Dedifferentiated amniotic fluid mesenchymal stem cell (primary cell): ENCODE data around the gene ALDH3A1.

Experiments used
- DNase-seq: peaks from one replicate; pipeline ENCODE4 v3.0.0-alpha.2; 2016; ENCODE audit errors: extremely low spot score

ALDH3A1 gene

DNA sequence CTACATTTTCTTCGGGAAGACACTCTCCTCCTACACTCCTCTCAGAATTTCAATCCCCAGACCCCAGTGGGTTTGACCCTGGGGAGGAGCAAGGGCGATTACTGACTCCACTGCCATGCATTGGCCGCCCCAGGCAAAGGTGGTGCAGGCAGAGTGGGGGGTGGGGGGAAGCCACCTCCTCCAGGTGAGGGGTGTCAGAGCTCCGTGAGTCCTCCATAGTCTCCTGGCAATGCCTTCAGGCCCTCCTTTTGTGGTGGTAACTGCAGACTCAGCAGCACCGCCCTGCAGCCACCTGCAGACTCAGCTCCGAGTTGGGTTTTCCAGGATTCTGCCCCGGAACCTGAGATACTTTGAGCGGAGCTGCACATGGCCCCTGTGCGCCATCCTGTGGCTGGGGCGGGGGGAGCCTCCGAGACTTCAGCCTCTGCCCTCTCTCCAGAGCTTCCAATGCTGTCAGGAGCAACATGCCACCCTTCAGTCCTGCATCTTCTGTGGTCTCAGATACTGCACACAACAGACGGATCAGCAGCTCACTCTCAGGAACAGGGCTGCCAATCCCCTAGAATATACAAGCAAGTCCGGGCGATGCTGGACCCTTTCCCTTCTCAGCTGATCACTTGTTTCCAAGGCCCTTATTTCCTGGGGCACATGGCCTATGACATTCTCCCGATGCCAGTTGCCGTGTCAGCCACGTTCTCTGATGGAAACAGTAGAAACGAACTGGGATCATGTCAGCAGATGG, 29.3 kb downstream of the ALDH3A1 start:
- no peak for DNase-seq

DNA sequence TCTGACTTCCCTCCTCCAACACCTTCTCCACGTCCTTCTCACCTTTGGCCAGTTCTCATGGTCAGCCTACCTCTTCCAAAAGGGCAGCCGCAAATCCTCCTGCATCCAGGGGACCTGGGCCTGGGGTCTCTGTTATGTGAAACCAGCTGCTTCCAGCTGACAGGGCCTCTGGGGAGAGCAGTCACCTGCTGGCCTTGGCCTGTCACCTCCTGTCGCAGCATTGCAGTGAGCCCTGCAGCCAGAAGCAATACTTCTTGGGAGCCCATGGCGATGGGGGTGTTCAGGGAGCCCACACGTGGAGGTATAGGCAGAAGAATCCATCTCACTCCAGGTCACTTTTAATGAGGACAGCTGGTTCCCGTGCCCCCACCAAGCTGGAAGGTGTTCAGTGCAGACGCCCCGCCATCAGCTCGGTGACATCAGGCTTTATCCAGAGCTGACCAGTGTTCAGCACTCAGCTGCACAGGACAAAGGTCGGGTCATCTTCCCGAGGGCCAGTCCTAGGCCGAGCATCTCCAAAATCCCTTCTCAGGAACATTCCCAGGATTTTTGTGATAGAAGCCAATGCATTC, 30.0 kb downstream of the ALDH3A1 start:
- no peak for DNase-seq

DNA sequence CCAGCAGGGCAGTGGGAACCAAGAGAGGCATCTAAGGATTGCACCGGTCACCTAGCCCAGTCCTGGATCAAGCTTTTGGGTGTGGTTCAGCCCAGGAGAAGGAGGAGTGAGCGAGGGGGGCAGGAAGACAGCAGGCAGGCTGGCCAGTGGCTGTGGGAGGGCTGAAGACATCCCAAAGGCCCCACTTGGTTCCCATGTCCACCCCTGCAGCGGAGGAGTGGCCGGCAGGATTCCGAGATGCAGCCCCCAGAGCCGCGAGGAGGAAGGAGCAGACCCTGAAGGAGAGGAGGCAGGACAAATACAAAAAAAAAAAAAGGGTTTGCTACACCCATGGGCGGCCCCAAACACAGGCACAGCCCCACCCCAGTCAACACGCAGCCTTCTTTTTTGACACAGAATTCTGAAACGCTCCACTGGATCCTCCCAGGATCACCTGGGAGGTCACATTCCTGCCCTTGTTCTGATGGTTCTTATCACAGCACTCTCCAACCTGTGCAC, 30.6 kb downstream of the ALDH3A1 start:
- DNase-seq: no peak

DNA sequence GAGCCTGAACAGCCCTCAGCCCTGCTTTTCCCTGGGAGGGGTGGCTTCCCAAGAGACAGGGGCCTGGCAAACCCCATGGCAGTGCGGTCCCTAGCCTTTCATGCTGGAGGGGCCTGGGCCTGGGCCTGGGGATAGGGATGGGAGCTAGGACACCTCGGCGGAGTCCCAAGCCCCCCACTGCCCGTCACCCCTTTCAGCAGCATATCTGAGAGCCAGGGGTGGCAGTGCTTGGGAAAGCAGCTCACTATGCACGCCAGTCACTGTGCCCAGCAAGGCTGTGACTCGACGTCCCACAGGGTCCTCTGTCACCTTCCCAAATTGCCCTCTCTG, 31.1 kb downstream of the ALDH3A1 start:
- DNase-seq: no peak

DNA sequence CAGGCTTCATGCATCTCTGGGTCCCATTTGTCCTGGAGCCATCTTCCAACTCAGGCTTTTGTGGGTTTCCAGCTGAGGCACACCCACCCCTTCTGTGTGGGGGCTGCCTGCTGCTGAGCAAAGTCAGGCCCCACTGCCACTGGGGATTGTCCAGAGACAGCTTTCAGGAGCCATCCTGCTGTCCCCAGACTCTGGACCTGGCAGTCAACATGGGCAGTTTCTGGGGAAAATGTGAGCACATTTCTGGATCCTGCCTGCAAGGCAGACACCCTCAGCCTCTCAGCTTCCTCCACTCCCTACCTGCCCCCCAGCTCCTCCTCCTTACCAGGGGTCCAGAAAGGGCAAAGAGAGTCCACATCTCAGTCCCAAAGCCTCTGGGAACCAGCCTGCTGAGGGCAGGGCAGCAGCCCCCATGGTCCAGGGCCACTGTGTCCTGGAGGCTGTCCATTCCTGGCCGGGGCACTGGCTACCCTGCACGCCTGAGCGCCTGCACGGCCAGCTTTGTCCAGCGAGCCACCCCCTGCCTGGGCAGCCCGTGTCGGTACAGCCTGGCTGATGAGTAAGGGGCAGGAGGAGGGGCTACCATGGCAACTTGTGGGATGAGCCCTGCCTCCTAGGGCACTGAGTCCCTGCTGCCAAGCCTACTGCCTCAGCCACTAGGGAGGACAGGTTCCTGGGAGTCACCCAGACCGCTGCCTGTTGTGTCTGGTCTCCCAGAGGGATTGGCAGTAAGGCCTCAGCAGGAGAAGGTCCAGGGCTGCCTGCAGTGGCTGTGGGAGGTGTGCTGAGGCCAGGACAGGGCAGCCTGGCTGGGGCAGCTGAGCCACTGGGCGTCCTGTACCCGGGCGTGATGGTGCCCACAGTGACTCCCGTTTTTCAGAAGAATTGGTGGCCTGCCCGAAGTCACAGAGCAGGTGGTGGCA, 31.7 kb downstream of the ALDH3A1 start, which contains the start of gene SLC47A2:
Gene SLC47A2 (minus strand): TSS at position 477 of the 923 bp plus-strand sequence. CDS start 29 bp downstream, at position 448.
- no peak for DNase-seq

DNA sequence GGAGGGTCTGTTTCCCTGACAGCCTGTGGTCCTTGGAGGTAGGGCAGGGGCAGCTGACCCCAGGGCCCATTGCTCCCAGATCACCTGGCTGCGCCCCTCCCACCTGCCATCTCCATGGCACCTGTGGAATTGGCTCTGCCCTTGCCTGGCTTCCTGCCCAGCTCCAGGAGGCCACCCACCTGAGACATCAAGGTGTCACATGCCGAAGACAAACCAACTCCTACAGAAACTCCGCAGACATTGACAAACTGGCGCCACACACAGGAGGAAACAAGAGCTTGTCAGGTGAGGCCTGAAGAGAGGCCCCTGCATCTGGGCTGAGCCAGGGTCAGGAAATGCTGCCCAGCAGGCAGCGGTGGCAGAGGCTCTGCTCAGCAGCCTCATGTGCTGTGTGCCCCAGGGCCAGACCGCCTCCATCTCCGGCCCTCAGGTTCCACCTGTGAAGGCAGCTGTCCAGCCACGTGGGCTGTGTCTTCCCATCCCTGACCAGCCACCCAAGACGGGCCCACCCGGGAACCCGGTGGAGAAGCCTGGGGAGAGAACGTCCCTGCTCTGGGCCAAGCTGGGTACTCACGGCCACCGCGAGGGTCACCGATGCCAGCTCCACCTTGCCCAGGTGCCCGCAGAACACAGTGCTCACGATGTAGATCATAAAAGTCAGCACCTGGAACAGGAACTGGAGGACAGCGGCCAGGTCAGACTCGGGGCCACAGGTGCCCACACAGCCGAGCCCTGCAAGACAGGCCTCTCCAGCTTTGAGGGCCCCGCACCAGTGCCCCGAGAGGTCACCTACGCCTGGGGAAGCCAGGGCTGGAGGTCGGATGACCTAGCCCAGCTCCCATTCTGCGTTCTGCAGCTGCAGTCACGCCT, 33.3 kb downstream of the ALDH3A1 start:
- DNase-seq: no peak

DNA sequence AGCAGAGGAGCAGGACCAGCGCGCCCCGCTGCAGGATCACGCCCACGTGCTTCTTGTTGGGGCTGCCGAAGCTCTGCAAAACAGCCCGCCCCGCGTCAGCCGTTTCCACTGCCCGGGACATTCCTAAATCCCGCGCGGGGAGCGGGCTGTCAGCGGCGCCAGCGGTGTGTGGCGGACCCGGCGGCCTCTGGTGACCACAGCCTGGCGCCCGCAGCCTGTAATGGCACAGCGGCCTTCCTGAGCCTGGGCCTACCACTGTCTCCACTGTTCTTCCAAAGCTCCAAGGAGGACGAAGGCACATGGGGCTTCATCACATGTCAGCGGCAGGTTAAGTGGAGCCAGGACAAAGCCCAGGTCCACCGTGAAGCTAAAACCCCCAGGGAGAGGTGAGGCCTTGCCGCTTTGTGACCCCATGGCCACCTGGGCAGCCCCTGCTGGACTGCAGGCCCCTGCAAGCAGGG, 34.2 kb downstream of the ALDH3A1 start:
- no peak for DNase-seq

DNA sequence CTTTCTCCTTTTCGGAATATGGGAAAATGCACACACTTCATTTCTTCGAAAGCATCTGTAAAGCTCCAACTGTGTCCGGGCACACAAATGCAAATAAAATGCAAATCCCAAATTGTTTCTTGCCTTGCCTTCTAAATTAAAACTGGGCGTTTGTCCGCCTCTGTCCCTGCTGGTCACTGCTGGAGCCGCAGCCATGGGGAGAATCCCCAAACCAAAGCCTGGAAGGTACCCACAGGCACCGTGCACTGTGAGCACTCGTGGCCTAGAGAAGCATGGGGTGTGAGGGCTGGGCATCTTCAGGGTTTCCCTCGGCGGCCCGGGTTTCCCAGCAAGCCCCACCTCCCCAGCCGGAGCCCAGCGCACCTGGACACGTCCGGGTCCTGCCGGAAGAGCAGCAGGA, 34.6 kb downstream of the ALDH3A1 start:
- DNase-seq: no peak

DNA sequence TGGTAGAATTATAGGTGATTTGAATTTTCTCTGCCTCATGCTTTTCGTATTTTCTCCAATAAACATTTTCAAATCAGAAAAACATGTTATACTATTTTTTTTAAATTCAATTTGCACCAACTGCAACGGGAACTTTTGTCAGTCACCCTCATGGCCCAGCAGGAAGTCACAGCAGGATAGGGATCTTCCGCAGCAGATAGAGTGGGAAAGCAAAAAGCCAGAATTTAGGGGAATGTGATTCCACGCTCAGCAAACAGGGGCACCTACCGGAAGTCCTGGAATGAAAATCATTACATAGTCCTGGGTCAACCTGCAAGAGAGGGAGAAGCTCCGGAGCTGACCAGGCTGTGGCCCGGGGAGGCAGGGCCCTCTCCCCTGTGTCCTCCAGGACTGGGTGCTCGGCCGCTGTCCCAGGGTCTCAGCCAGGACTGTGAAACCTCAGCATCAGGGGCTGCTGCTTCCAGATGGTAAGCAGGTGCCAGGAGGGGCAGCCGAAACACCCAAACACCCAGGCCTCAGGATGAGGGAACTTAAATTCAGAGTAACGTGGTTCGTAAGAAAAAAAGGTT, 35.6 kb downstream of the ALDH3A1 start:
- no peak for DNase-seq

DNA sequence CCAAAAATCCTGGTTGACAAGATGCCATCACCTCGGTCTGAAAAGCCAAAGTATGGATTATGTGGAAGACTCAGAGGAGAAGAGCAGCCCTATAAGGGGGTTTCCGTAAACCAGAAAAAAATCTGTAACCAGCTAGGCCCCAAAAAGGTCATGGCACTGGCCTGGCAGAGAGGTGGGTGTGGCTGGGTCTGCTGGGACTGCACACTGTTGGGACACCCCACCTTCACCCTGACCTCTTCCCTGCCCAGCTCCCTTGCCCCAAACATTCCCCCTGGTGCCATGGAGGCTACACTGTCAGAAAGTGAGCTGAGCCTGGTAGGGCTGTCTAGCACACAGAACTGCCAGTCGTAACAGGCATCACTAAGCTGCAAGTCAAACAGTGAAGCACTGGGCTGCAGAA, 38.3 kb downstream of the ALDH3A1 start:
- no peak for DNase-seq

DNA sequence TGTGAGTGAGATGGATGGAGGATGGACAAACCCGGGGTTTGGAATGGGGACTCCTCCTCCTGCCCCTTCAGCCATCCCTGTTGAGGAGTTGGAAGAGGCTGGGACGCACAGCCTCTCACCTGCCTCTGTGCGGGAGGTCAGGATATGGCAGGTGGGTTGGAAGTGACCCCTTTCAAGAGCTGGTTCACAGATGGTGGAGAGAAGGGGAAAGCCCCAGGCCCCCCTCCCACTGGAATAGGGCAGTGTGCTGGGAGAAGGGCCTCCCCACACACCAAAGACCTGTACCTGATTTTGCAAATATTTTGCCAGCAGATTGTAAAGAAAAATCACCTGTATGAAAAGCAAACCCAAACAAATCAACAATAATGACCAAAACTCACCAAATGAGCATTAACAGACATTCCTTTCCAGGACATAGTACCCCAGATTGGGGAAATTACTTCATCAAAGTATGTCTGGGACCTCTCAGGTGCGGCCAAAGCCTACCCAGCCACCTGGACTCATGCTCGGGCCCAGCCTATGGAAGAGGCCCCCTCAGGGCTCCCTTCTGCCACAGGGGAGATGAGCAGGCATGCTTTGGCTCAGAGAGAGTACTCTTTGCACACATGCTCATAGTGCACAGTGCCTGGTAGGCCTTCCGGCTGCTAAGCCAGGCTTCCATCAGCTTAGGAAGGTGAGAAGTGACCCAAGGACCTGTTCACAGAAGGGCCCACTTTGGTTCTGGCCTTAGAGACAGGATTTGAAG, 39.5 kb downstream of the ALDH3A1 start:
- DNase-seq: no peak

DNA sequence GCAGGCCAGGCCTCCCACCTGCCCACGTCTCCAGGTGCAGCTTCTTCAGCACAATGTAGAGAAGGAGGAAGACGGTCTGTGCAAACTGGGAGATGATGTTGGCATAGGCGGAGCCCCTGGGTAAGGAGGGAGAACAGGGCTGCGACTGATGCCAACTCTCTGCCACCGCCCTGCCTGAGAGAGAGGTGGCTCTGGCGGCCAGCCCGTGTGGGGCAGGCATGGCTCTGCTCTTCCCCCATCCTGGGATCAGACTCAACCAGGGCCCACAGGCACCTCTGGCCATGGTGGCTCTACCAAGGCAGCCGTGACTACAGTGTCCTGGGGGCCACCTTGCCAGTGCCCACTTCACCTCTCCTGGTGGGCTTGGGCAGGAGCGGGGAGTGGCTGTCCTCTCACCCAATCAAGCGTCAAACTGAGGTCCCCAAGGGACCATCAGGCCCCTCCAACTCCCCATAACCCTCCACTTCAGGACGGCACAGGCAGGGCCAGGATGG, 40.3 kb downstream of the ALDH3A1 start:
- DNase-seq: no peak

DNA sequence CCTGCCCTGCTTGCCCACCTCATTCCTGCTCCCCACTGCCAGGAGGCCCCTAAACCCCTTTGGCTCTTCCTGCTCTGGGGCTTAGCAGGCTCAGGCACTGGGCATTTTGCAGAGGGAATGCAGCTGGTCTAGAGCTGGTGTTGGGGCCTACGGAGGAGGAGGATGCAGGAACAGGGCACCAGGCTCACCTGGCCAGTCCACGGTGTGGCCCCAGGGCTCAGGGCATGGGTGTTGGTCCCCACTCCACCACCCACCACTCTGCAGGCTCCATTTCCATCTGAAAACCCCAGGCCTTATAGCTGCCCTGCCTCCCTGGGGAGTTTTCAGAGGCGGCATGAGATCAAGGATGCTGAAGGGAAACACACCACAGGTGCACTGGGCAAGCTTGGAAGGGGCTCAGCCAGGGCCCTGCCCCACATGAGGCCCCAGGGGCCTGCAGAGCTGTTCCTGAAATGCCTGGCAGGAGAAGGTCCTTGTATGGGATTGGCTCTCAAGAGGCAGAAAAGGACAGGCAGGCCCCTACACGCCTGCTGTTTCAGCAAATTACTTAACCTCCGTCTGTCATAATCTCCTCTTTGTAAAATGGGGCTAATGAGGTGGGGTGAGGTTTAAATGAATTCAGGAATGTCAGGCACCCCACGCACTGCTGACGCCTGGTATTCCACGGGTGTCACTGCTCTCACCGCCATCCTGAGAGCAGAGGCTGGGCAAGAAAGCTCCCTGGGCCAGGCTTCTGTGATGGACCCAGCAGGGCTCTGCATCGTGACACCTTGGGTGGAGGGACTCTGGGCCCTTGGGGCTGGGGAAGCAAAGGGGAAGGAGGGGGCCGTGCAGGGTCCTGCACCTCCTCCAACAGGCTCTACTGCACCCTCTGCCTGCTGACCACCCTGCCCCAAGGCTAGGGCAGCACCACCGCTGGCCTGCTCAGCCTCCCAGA, 41.0 kb downstream of the ALDH3A1 start:
- DNase-seq: no peak

DNA sequence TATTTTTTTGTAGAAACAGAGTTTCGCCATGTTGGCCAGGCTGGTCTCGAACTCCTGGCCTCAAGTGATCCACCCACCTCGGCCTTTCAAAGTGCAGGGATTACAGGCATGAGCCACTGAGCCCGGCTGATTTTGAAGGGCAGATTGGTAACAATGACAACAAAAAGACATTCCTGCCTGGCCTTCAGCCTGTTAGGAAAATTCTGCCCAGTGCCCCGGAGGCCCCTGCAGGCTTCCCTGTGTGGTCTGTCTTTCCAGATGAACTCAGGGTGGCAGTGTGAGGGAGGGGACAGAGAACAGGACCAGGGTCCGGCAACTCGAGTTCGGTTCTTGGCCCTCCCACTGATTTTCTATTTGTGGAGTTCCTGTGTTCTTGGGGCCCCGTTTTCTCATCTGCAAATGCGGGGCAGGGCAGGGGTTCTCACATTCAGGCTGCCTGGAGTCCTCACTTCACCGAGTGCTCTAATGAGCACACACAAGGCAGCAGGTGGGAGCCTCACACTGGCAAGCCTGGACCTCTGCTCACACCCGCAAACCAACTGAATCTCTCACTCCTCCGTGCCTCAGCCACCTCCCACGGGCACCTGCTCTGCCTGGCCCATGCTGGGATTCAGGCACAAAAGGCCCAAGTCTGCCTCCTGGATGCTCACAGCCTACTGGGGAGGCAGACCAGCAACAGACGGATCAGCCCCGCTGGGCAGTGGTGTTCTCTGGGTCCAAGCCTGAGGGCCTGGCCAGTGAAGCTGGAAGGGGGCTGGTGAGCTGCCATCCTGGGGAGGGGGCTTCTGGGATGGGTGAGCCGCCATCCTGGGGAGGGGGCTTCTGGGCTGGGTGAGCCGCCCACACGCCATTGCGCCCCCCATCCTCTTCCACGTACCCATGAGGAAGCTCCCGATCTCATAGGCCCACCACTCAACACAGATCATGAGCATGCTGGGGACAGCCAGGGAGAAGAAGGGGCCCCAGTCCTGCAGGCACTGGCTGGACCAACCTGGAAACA, 42.0 kb downstream of the ALDH3A1 start:
- no peak for DNase-seq

DNA sequence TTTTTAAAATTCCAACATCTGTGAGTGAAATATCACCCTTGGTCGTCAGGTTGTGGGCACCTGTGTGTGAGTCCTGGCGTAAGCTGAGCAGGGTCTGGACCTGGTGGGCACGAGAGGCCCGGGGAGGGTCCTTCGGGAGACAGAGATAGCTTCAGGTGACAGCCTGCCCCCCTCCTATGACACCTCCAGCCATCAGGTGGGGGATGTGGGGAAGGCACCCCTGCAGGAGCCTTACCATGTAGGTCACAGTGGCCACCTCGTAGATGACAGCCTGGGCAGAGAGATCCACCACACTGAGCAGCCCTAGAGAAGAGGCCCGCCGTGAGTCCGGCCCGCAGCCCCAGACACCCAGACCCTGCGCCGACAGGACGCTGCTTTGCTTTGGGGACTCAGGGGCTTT, 42.9 kb downstream of the ALDH3A1 start:
- no peak for DNase-seq

DNA sequence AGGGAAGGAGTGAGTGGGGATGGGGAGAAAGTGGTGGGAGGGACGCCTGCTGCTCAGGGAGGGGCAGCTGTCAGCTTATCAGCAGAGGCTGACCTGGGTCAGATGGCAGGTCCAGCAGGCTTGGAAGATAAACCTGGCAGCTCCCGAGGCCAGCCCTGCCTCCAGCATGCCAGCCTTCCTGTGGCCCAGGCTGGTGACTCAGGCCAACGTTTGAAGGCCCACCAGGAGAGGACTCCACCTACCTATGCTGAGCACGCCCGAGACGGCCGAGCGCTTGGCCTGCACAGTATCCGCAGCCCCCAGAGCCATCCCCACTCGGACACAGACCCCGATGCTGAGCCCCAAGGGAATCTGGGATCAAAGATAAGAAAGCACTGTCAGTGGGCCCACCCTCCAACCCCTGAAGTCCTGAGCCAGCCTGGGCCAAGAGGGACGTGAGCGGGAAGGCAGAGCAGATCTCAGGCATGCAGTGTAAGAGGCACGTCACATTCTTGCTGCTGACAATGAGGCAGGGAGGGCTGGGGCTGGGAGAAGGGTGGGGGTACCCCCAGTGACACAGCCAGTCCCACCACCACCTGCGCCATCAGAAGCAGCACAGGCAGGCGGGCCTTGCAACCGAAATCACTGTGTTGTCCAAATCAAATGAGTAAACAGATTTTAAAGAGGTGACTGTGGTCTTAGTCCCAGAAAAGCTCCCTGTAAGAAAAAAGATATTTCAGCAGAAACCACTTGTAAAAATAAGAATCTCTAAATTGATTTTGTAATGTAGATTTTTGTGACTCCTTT, 44.1 kb downstream of the ALDH3A1 start:
- DNase-seq: no peak
